Activated CD4-positive, alpha-beta memory T cell treated with anti-CD3 and anti-CD28 coated beads, Interleukin-2, amount 10 ng/mL, durations not matched to agents 7 days and 5 days (primary cell): ENCODE measurements around the gene ZCCHC3. TPM values are rescaled to one million over a fixed set of nuclear protein-coding genes. Genes with fewer than 3 reads are reported as not detected.

Source experiments
- CTCF ChIA-PET: fragments of 350-600 bp; sonication (Branson Sonifier 250); formaldehyde crosslinking; loops from one replicate; lab custom pipeline; 2021; ENCODE audit warnings: antibody characterized with exemption, inconsistent platforms; lab: Charles Lee
- POLR2A ChIA-PET: fragments of 350-600 bp; sonication (Branson Sonifier 250); formaldehyde crosslinking; loops from one replicate; lab custom pipeline; 2021; ENCODE audit warnings: antibody characterized with exemption; lab: Charles Lee
- DNase-seq: peaks from one replicate; pipeline ENCODE4 v3.0.0-alpha.2; 2020
- H3K27ac Mint-ChIP-seq: one replicate; pipeline ENCODE4 v1.8.0; 2021; ENCODE audit warnings: mild to moderate bottlenecking, mixed read lengths
- H3K27me3 Mint-ChIP-seq: one replicate; pipeline ENCODE4 v1.8.0; 2021; ENCODE audit warnings: mixed read lengths
- H3K36me3 Mint-ChIP-seq: one replicate; pipeline ENCODE4 v1.8.0; 2021; ENCODE audit warnings: low read depth, mixed read lengths
- H3K4me1 Mint-ChIP-seq: one replicate; pipeline ENCODE4 v1.8.0; 2021; ENCODE audit warnings: mixed read lengths
- H3K4me3 Mint-ChIP-seq: one replicate; pipeline ENCODE4 v1.8.0; 2021; ENCODE audit warnings: mild to moderate bottlenecking, mixed read lengths
- H3K9me3 Mint-ChIP-seq: one replicate; pipeline ENCODE4 v1.8.0; 2021; ENCODE audit warnings: mixed read lengths
- total RNA-seq, 2 experiments: library from RNA; stranded (reverse); gene quantifications; one replicate each; pipeline ENCODE4 v1.2.3, GENCODE V29; 2021

The ZCCHC3 gene
- total RNA-seq, 2 experiments from 2014 or later: 23.5 to 23.9 TPM

DNA sequence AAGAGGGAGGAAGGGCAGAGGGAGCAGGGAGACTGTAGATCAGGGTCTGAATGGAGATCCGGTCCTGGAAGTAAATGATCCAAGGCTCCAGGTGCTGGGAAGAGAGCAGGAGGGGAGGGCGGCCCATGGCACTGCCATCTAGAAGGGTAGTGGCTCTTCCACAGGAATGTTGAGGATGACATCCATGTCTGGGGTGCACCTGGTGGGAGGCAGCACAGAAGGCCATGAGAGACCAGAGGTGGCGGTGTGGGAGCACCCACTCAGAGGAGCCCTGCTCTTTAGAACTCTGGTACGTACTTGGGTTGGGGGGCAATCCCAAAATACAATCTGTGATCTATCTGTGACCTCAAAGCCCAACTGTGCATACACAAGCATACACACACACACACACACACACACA lies 26.3 kb upstream of the ZCCHC3 start:
- peaks cover 3% of the 10 kb centered on the region for H3K27me3 Mint-ChIP-seq
- CTCF ChIA-PET: interaction anchor here (0.6 kb wide), 1 partner anchor 57 kb away, joined by 4 read pairs; no protein-coding TSS in a partner anchor

DNA sequence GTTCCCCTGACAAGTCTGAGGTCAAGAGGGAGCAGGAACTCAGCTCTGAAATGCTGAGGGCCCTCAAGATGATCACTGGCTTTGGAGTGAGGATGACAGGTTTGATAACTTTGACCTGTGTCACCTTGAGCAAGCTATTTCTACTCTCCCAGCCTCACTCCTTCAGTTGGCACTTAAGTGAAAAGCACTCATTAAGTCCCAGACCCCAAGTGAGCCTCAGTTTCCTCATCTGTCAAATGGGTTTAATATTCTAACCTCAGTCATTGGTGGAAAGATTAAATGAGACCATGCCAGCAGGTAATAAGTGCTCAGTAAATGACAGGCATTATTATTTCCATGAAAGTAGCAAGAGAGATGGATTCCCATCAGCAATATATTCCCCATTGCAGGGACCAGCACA lies 25.8 kb upstream of the ZCCHC3 start:
- ChIA-PET CTCF (interaction anchor here (0.6 kb wide), 1 partner anchor 57 kb away, joined by 4 read pairs; no protein-coding TSS in a partner anchor), POLR2A (no interaction called here)

More for the DNA sequence above, 26.3 kb upstream of the ZCCHC3 start:
- peaks cover 2% of the 10 kb centered on the region for H3K36me3 Mint-ChIP-seq
- no peak for DNase-seq
- no peaks in the 10 kb centered on the region for H3K9me3 Mint-ChIP-seq
- POLR2A ChIA-PET: no interaction called here
- no peak overlapping the region for H3K27ac Mint-ChIP-seq
- peaks cover 9% of the 10 kb centered on the region for H3K4me1 Mint-ChIP-seq
- no peak overlapping the region for H3K4me3 Mint-ChIP-seq

DNA sequence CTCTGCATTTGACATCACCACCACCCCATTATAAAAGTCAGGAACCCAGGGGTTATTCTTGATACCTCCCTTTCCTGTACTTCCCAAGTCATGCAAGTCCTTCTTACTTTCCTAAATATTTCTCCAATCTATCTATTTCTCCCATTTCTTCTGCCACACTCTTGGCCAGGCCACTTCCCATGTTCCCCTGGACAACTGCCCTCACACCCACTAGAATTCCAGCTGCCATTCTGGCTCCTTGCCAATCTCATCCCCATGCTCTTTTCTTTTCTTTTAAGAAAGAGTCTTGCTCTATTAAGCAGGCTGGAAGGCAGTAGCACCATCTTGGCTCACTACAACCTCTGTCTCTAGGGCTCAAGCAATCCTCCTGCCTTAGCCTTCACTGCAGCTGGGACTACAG lies 24.7 kb upstream of the ZCCHC3 start:
- Mint-ChIP-seq H3K4me3 (no peak overlapping the region), H3K27me3 (no peaks in the 10 kb centered on the region)

More for the DNA sequence above, 25.8 kb upstream of the ZCCHC3 start:
- H3K9me3 Mint-ChIP-seq: no peaks in the 10 kb centered on the region
- DNase-seq: no peak
- H3K4me1 Mint-ChIP-seq: peaks cover 6% of the 10 kb centered on the region
- H3K27ac Mint-ChIP-seq: no peak overlapping the region
- no peaks in the 10 kb centered on the region for H3K27me3 Mint-ChIP-seq
- peaks cover 6% of the 10 kb centered on the region for H3K36me3 Mint-ChIP-seq
- H3K4me3 Mint-ChIP-seq: no peak overlapping the region

DNA sequence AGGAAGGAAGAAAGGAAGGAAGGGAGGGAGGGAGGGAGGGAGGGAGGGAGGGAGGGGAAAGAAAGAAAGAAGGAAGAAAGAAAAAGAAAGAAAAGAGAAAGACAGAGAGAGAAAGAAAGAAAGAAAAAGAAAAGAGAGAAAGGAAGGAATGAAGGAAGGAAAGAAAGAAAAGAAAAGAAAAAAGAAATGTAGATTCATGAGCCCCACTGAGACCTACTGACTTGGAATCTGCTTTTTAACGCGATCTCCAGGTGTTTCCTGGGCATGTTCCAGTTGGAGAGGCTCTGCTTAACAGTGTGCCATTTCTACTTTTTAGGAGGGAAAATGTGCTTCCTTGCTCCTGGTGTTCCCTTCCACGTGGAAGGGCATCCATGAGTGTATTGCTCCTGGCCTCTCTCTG lies 23.5 kb upstream of the ZCCHC3 start:
- peaks cover 8% of the 10 kb centered on the region for H3K36me3 Mint-ChIP-seq
- no peaks in the 10 kb centered on the region for H3K9me3 Mint-ChIP-seq
- no peak overlapping the region for H3K4me3 Mint-ChIP-seq
- H3K27me3 Mint-ChIP-seq: no peaks in the 10 kb centered on the region
- DNase-seq: no peak
- ChIA-PET POLR2A (no interaction called here), CTCF (no interaction called here)
- no peak overlapping the region for H3K27ac Mint-ChIP-seq
- no peaks in the 10 kb centered on the region for H3K4me1 Mint-ChIP-seq

More for the DNA sequence above, 24.7 kb upstream of the ZCCHC3 start:
- CTCF ChIA-PET: no interaction called here
- peaks cover 6% of the 10 kb centered on the region for H3K36me3 Mint-ChIP-seq
- POLR2A ChIA-PET: no interaction called here
- no peaks in the 10 kb centered on the region for H3K4me1 Mint-ChIP-seq
- H3K27ac Mint-ChIP-seq: no peak overlapping the region
- no peaks in the 10 kb centered on the region for H3K9me3 Mint-ChIP-seq
- no peak for DNase-seq

DNA sequence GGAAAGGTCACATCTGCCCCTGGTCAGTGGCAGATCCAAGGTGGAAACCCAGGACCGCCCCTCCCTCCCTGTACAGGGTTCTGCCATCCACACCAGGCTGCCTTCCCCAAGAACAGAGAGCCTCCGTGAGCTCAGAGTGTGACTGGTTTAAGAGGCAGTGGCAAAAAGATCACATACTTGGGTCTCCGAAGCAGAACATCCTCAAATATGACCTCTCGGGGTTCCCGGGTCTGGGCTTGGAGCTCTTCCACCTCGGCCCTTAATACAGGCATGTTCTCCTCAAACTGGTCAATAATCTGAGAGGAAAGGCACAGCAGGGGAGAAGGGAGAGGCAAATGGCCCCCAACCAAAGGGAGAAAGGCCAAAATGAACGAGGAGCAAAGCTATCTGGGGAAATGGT lies 21.6 kb upstream of the ZCCHC3 start:
- peaks cover 8% of the 10 kb centered on the region for H3K36me3 Mint-ChIP-seq
- H3K9me3 Mint-ChIP-seq: no peaks in the 10 kb centered on the region
- H3K4me3 Mint-ChIP-seq: no peak overlapping the region
- H3K4me1 Mint-ChIP-seq: no peaks in the 10 kb centered on the region
- CTCF ChIA-PET: interaction anchor here (0.6 to 1.1 kb wide), 2 partner anchors 9 to 370 kb away, joined by 3 to 4 read pairs; no protein-coding TSS in a partner anchor
- no peak overlapping the region for H3K27ac Mint-ChIP-seq
- POLR2A ChIA-PET: no interaction called here
- DNase-seq: no peak
- H3K27me3 Mint-ChIP-seq: no peaks in the 10 kb centered on the region

DNA sequence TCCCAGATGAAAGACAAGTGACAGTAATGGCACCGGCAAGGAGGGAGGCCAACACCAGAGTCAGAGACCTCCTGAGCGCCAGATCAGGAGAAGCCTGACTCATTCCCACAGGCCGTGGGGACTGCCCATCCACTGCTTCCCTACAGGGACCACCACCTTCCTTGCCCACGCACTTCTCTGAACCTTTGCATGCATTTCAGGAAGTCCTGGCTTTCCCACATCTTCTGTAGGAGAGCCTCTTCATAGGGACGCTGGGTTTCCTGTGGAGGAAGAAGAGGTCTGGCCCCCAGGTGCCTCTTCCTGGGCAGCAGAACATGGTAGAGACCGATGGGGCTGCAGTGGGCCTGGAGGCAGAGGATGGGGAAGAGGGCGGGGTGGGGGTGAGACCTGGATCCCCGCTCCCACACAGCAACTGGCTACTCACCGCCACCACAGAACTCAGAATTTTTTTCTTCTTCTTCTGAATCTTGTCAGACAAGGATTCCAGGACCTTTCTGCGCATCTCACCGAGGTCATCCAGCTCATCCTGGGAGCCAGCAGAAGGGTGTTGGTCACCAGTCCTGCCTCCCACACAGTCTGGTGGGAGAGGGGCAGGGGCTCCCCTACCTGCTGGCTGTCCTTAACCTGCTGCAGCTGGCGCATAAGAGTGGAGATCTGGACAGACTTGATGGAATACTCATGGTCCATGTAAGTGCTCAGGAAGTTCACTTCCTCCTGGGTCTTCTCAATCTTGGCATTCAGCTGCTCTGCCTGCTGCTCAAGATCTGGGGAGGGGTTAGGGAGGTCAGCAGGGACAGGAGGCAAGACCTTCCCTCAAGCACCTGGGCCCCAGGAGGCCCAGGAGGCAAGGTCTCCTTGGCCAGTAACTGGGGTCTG lies 20.5 kb upstream of the ZCCHC3 start:
- H3K27me3 Mint-ChIP-seq: no peaks in the 10 kb centered on the region
- H3K36me3 Mint-ChIP-seq: peaks cover 8% of the 10 kb centered on the region
- no peak overlapping the region for H3K27ac Mint-ChIP-seq
- CTCF ChIA-PET: interaction anchor here (0.6 kb wide), 1 partner anchor 368 kb away, joined by 3 read pairs; no protein-coding TSS in a partner anchor
- no peak overlapping the region for H3K4me3 Mint-ChIP-seq
- POLR2A ChIA-PET: no interaction called here
- H3K4me1 Mint-ChIP-seq: no peaks in the 10 kb centered on the region
- no peaks in the 10 kb centered on the region for H3K9me3 Mint-ChIP-seq
- DNase-seq: no peak

DNA sequence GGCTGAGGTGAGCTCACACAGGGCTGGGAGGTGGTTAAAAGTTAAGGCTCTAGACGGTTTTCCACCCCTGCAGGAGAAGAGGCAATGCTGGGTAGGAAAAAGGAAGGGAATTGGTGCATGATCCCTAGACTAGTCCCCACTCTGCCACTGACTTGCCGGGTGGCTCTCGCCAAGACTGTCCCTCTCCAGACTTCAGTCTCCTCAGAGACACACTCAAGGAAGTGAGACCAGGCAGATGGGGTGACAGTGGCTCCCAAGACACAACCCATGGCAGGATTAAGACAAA lies 19.9 kb upstream of the ZCCHC3 start:
- Mint-ChIP-seq H3K9me3 (no peaks in the 10 kb centered on the region), H3K4me3 (no peak overlapping the region), H3K27ac (no peak overlapping the region), H3K4me1 (no peaks in the 10 kb centered on the region), H3K36me3 (peaks cover 8% of the 10 kb centered on the region), H3K27me3 (no peaks in the 10 kb centered on the region)
- no peak for DNase-seq
- POLR2A ChIA-PET: no interaction called here
- CTCF ChIA-PET: no interaction called here

DNA sequence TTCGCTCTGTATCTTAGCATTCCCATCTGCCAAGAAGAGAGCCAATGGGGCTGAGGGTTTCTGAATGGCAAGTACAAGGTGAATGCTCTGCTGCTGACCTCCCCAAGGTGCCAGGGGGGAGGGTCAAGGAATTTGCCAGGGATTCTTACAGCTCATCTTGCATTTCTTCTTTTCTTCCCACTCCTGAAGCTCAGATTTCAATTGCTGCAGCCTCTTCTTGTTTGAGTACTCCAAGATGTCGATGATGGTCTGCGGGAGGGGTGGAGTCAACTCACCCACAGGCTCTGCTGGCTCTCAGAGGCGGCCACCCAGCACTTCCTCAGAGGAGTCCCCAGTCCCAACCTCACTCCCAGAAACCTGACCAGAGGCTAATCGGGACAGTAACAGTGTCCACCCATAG lies 19.2 kb upstream of the ZCCHC3 start:
- Mint-ChIP-seq H3K9me3 (no peaks in the 10 kb centered on the region), H3K27ac (no peak overlapping the region), H3K27me3 (no peaks in the 10 kb centered on the region), H3K36me3 (peaks cover 8% of the 10 kb centered on the region), H3K4me1 (no peaks in the 10 kb centered on the region), H3K4me3 (no peak overlapping the region)
- ChIA-PET POLR2A (no interaction called here), CTCF (interaction anchor here (1.0 kb wide), 1 partner anchor 14 kb away, joined by 3 read pairs; no protein-coding TSS in a partner anchor)
- DNase-seq: no peak

DNA sequence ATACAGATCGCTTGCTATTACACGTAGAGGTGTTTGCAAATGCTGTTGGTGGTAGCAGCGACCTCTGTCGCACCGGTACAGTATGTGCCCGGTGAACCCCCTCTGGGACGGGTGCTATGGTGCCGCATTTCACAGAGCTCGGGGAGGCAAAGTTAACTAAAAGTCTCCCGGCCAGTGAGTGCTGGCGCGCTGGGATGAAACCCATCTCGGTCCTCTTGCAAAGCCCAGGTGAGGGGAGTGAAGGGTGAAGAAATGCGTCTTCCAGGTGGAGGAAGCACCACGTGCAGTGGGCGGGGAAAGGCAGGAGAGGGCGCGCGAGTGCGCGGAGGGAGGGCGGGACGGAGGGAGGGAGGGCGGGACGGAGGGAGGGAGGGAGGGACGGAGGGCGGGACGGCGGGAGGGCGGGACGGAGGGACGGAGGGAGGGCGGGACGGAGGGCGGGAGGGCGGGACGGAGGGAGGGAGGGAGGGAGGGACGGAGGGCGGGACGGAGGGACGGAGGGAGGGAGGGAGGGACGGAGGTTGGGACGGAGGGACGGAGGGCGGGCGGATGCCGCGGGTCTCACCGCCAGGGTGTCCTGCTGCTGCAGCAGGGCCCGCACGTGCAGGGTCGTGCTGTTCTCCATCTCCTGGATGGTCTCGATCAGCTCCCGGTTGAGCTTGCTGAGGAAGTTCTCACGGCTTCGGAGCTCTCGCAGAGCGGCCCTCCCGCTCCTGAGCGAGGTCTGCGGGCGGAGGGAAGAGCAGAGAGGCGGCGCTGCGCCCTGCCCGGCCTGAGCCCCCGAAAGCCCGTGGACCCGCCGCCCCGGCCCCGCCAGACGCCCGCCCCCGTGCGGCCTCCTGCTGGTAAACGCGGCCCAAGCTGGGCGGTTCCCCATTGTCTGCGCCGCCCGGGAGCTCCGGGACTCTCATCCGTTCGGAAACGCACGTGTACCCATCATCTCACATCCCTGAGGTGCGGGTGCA lies 18.5 kb upstream of the ZCCHC3 start:
- POLR2A ChIA-PET: no interaction called here
- no peak overlapping the region for H3K4me3 Mint-ChIP-seq
- H3K27me3 Mint-ChIP-seq: no peaks in the 10 kb centered on the region
- CTCF ChIA-PET: interaction anchor here (1.0 kb wide), 1 partner anchor 14 kb away, joined by 3 read pairs; no protein-coding TSS in a partner anchor
- no peaks in the 10 kb centered on the region for H3K4me1 Mint-ChIP-seq
- H3K27ac Mint-ChIP-seq: no peak overlapping the region
- peaks cover 8% of the 10 kb centered on the region for H3K36me3 Mint-ChIP-seq
- no peak for DNase-seq
- H3K9me3 Mint-ChIP-seq: no peaks in the 10 kb centered on the region

DNA sequence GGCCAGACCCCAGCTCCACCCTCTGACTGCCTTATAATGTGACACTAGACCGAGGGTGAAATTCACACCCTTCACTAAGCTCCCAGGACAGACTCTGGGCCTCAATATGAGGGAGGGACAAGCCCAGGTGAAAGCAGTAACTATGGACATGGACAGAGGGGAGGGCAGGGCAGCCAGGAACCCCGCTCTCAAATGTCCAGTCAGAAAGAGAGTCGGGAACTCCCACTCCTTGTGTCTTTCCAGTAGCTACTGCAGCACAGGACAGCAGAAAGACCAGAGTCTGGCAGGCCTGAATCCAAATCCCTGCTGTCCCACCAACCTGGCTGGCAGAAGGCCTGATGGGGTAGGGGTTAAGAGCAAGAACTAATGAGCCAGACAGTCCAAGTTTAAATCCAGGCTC lies 13.2 kb upstream of the ZCCHC3 start:
- POLR2A ChIA-PET: no interaction called here
- no peak overlapping the region for H3K27ac Mint-ChIP-seq

DNA sequence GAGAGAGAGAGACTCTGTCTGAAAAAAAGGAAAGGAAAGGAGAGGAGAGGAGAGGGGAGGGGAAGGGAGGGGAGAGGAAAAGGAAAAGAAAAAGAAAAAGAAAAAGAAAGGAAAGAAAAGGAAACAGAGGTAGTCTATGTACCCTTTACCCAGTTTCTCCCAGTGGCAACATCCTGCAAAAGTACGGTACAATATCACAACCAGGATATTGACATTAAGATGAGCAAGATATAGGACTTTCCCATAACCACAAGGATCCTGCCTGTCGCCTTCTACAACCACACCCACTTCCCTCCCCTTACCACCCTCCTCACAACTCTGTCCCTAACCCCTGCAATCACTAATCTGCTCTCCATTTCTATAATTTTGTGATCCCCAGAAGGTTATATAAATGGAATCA lies 10.9 kb upstream of the ZCCHC3 start:
- no peaks in the 10 kb centered on the region for H3K27me3 Mint-ChIP-seq
- ChIA-PET CTCF (no interaction called here), POLR2A (no interaction called here)
- peaks cover 16% of the 10 kb centered on the region for H3K4me1 Mint-ChIP-seq
- no peak overlapping the region for H3K4me3 Mint-ChIP-seq
- no peaks in the 10 kb centered on the region for H3K9me3 Mint-ChIP-seq
- DNase-seq: no peak
- peaks cover 3% of the 10 kb centered on the region for H3K36me3 Mint-ChIP-seq
- no peak overlapping the region for H3K27ac Mint-ChIP-seq

More for the DNA sequence above, 13.2 kb upstream of the ZCCHC3 start:
- H3K27me3 Mint-ChIP-seq: no peaks in the 10 kb centered on the region
- CTCF ChIA-PET: interaction anchor here (1.3 kb wide), 1 partner anchor 10 kb away, joined by 3 read pairs; no protein-coding TSS in a partner anchor
- no peak overlapping the region for H3K4me3 Mint-ChIP-seq
- H3K36me3 Mint-ChIP-seq: peaks cover 2% of the 10 kb centered on the region
- no peaks in the 10 kb centered on the region for H3K9me3 Mint-ChIP-seq
- DNase-seq: no peak
- peaks cover 10% of the 10 kb centered on the region for H3K4me1 Mint-ChIP-seq

DNA sequence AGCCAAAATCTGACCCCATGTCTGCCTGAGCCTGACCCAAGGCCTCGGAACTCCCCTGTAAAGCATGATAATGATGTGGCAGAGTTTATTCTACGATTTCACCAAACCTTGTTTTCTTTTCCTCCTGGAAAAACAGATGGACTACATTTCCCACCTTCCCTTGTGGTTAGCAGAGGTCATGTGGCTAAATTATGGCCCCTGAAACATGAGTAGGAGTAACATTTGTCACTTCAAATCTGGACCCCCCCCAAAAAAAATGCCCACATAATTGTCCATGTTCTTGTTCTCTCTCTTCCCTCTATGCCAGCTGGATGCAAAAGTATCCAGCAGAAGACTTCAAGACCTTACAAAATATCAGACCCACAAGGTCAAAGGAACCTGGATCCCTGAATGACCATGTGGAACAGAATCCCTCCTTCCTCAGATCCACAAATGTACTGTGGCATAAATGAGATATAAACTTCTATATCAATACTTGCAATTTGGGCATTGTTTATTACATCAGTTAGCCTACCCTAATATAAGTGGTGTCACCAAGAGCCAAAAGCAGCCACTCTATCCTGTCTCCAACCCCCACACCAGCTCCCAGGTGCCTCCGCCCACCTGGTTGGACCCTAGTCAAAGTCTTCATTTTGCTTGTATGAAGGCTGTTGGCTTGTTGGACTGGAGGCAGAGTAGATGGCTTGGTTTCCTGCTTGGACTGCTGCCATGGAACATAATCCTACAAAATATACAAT lies 8.2 kb upstream of the ZCCHC3 start:
- peaks cover 18% of the 10 kb centered on the region for H3K4me1 Mint-ChIP-seq
- DNase-seq: no peak
- no peak overlapping the region for H3K4me3 Mint-ChIP-seq
- no peak overlapping the region for H3K27ac Mint-ChIP-seq
- POLR2A ChIA-PET: interaction anchor here (0.8 to 1.2 kb wide), 4 partner anchors 9 to 37 kb away, joined by 3 to 4 read pairs (median 3); no protein-coding TSS in a partner anchor
- peaks cover 3% of the 10 kb centered on the region for H3K36me3 Mint-ChIP-seq
- no peaks in the 10 kb centered on the region for H3K9me3 Mint-ChIP-seq
- H3K27me3 Mint-ChIP-seq: no peaks in the 10 kb centered on the region
- CTCF ChIA-PET: interaction anchor here (0.9 to 1.0 kb wide), 2 partner anchors 9 to 35 kb away, joined by 3 to 4 read pairs; no protein-coding TSS in a partner anchor
